ENCODE data around the gene BCKDHB.
A peak's percentile ranks its signal among the peaks of the same experiment; 100 is the strongest.
"Not testable (repeated sequence)": the region's sequence is repeated elsewhere in the genome, so short reads cannot be mapped to it uniquely, and the experiment has no call there.

Gene BCKDHB

GRCh38 chr6:80196906-80197305 is 90.4 kb downstream of the BCKDHB start:
- in situ Hi-C loops (cut with MboI; ENCODE audit: low pct_unique_long_range_greater_than_20kb, low sequenced_read_pairs) = no loop called here

GRCh38 chr6:80197474-80197873 is 91.0 kb downstream of the BCKDHB start:
- DNase-seq = no peak
- in situ Hi-C loops (cut with MboI; ENCODE audit: low pct_unique_long_range_greater_than_20kb, low sequenced_read_pairs) = no loop called here

More at GRCh38 chr6:80196906-80197305, 90.4 kb downstream of the BCKDHB start:
- no peak for DNase-seq

DNA sequence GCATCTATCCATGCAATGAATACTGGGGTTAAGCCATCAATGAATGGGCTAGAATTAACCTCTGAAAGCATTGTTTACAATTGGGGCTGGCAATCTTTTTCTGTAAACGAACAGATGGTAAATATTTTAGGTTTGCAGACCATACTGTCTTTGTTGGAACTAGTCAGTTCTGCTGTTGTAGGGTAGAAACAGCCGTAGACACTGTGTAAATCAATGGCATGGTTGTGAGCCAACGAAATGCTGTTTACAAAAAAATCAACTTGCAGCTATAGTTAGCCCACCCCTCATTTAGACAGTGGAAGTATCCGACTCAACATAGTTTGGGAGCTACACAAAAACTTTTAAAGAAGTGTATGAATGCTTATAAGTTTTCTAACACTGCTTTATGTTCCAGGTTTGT is 91.5 kb downstream of the BCKDHB start:
- in situ Hi-C loops (cut with MboI; ENCODE audit: low pct_unique_long_range_greater_than_20kb, low sequenced_read_pairs) = no loop called here
- no peak for DNase-seq

DNA sequence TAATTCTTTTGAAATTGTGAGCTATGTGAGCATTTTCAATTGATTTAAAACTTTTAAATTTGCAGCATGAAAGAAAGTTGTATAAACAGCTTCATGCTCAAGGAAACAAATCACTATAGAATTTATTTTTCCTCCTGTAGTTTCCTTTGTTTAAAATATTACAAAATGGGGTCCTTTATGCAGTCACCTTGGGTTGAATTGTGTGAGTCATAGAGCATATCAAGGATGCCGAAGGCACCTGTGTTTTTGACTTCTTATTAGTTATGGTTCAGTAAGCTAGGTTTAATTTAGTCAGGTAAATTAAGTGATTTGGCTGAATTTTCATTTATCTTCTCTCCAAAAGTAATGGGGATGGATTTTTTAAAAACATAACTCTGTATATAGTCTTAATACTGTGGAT is 96.8 kb downstream of the BCKDHB start:
- in situ Hi-C loops (cut with MboI; ENCODE audit: low pct_unique_long_range_greater_than_20kb, low sequenced_read_pairs) = no loop called here
- DNase-seq = no peak

DNA sequence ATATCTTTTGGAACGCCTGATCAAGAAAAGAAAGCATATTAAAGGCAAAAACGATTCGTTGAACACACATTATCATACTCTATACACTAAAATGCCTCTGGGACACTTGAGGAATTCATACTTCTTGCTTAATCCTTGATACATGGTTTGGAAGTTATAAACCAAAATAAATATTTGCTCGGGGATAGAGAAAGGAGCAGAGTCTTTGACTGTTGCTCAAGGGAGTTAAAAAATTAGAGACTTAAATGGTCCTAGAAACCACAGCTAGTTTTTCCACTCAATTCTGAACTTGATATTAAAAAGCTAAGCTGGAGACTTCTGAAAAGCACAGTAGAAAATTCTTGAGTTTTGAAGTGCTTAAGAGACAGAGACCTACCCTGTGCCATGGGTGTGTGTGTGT is 98.9 kb downstream of the BCKDHB start:
- in situ Hi-C loops (cut with MboI; ENCODE audit: low pct_unique_long_range_greater_than_20kb, low sequenced_read_pairs) = no loop called here
- DNase-seq = no peak

DNA sequence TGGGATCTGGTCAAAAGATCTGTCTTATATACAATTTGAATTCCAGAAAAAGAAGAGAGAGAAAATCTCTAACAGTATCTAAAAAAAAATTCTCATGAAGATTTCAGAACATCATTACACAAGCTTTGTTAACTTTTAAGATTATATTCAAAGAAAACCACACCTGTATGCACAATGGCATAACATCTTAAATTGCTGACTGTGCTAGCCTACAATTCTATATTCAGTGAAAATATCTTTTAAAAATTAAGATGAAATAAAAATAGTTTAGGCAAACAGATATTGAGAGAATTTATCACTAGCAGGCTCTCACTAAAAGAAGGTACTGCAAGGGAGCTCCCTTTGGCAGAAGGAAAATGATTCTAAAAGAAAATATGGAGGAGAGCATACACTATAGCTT is 100.3 kb downstream of the BCKDHB start:
- in situ Hi-C loops (cut with MboI; ENCODE audit: low pct_unique_long_range_greater_than_20kb, low sequenced_read_pairs) = no loop called here
- no peak for DNase-seq

- no peak for DNase-seq
- in situ Hi-C loops (cut with MboI; ENCODE audit: low pct_unique_long_range_greater_than_20kb, low sequenced_read_pairs) = no loop called here
Observed at GRCh38 chr6:80209430-80209829, 103.0 kb downstream of the BCKDHB start.

DNA sequence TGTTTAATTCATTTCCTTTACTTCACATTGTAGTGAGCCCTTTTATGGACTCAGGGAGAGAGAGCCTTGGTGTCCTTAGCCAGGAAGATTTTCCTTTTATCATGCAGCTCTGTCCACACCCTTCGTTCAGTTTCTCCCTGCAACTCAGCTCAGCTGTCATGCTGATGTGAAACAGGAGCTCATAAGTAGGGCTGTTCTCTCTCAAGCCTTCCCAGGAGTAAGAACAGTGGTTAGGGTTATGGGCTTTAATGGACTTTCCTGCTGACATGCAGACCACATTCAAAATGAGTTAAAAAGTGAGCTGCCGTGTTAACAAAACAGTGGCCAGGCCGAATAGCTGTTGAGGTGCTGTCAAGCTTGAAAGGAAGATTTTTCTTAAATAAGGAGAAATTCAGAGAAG is 104.1 kb downstream of the BCKDHB start:
- in situ Hi-C loops (cut with MboI; ENCODE audit: low pct_unique_long_range_greater_than_20kb, low sequenced_read_pairs) = no loop called here
- no peak for DNase-seq

DNA sequence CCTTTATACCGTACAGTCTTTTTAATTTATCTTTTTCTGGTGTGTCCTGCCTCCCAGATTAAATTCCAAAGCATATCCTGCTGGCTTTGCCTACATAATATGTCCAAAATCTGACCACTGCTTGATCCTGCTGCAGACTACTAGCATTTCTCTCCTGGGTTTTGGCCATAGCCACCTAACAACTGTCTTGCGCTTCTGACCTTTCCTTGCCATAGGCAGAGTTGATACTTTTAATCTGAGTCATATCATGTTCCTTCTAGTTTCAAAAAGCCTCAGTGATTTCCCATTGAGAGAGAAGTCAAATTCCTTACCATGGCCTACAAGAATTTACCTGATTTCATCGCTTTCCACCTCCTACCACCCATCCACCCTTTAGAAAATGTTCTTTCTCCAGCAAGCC is 104.8 kb downstream of the BCKDHB start:
- DNase-seq = no peak
- in situ Hi-C loops (cut with MboI; ENCODE audit: low pct_unique_long_range_greater_than_20kb, low sequenced_read_pairs) = no loop called here

GRCh38 chr6:80211890-80212289 is 105.4 kb downstream of the BCKDHB start:
- peak; percentile 63 for DNase-seq
- in situ Hi-C loops (cut with MboI; ENCODE audit: low pct_unique_long_range_greater_than_20kb, low sequenced_read_pairs) = not testable (repeated sequence)

- DNase-seq = peak; percentile 43
- in situ Hi-C loops (cut with MboI; ENCODE audit: low pct_unique_long_range_greater_than_20kb, low sequenced_read_pairs) = no loop called here
Observed at GRCh38 chr6:80214436-80215022, 108.1 kb downstream of the BCKDHB start.

DNA sequence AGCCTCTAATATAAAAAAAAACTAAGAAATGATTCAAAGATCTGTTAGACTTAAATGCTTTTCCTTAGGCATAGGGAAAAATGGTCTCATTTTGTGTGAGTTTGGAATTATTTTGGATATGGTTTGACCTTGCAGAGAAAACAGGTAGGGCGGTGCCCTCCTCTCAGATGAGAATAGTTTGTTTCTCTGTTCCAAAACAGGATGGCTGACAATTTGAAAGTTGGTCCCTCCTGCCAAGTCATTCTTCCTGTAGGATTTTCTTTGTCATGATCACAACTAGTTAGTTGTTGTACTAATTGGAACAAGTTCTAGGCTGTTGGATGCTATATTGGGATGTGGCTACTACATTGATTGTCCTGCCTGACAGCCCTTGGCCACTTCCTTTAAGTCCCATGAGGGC is 108.6 kb downstream of the BCKDHB start:
- DNase-seq = no peak
- in situ Hi-C loops (cut with MboI; ENCODE audit: low pct_unique_long_range_greater_than_20kb, low sequenced_read_pairs) = no loop called here

- in situ Hi-C loops (cut with MboI; ENCODE audit: low pct_unique_long_range_greater_than_20kb, low sequenced_read_pairs) = no loop called here
- no peak for DNase-seq
Observed at GRCh38 chr6:80217794-80218193, 111.3 kb downstream of the BCKDHB start.

DNA sequence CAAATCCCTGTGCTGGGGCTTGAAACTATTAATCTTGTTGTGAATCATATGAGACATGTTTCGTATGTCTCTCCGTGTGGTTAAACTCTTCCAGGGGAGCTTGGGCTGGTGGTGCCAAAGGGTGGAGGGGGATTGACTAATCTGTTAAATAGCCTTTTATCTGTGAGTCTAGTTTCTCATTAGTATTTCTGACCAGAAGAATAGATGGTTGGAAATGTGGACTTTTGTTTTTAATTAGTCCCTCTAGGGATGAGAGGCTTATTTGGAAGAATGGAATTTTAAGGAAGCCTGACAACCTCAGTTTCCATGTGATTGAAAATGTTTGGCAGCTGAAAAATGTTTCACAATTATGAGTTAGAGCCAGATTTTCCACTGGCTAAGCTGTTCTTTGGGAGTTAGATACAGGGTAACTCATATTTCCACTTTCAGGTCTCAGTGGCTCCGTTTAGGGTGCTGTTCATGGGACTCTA is 117.3 kb downstream of the BCKDHB start:
- in situ Hi-C loops (cut with MboI; ENCODE audit: low pct_unique_long_range_greater_than_20kb, low sequenced_read_pairs) = no loop called here
- DNase-seq = no peak

- in situ Hi-C loops (cut with MboI; ENCODE audit: low pct_unique_long_range_greater_than_20kb, low sequenced_read_pairs) = no loop called here
Observed at GRCh38 chr6:80226151-80226550, 119.7 kb downstream of the BCKDHB start.

GRCh38 chr6:80226699-80227098 is 120.2 kb downstream of the BCKDHB start:
- in situ Hi-C loops (cut with MboI; ENCODE audit: low pct_unique_long_range_greater_than_20kb, low sequenced_read_pairs) = no loop called here

More at GRCh38 chr6:80226151-80226550, 119.7 kb downstream of the BCKDHB start:
- no peak for DNase-seq

GRCh38 chr6:80227545-80228105 is 121.2 kb downstream of the BCKDHB start:
- no peak for DNase-seq
- in situ Hi-C loops (cut with MboI; ENCODE audit: low pct_unique_long_range_greater_than_20kb, low sequenced_read_pairs) = no loop called here

More at GRCh38 chr6:80226699-80227098, 120.2 kb downstream of the BCKDHB start:
- no peak for DNase-seq

DNA sequence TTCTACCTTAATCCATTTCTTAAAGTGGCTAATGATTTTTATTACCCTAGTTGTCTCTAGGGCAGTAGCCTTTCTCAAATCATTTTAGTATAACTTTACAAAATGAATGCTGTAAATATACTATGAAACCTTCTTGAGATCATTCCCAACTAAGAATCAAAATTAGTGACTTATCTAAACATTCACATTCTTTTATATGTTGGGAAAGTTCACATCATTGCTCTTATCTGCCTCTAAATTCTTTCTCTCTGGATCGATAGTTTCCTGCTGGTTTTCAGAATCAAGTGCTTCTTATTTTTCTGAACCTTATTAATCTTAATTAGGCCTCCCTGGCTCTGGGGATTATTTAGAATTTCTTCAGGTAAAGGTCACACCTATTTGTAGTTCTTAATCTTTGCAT is 126.8 kb downstream of the BCKDHB start:
- in situ Hi-C loops (cut with MboI; ENCODE audit: low pct_unique_long_range_greater_than_20kb, low sequenced_read_pairs) = no loop called here
- DNase-seq = no peak

DNA sequence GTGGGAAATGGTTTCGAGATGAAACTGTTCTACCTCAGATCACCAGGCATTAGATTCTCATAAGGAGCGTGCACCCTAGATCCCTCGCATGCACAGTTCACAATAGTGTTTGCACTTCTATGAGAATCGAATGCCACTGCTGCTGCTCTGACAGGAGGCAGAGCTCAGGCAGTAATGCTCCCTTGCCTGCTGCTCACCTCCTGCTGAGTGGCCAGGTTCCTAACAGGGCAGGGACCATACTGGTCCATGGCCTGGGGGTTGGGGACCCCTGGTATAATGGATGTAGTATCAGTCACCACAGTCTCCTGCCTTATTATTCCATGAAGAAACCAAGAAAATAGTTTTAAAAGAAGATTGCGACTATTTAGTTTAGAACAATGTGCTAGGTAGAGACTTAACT is 127.5 kb downstream of the BCKDHB start:
- in situ Hi-C loops (cut with MboI; ENCODE audit: low pct_unique_long_range_greater_than_20kb, low sequenced_read_pairs) = no loop called here
- no peak for DNase-seq

- DNase-seq = no peak
- in situ Hi-C loops (cut with MboI; ENCODE audit: low pct_unique_long_range_greater_than_20kb, low sequenced_read_pairs) = no loop called here
Observed at GRCh38 chr6:80234401-80234800, 127.9 kb downstream of the BCKDHB start.

DNA sequence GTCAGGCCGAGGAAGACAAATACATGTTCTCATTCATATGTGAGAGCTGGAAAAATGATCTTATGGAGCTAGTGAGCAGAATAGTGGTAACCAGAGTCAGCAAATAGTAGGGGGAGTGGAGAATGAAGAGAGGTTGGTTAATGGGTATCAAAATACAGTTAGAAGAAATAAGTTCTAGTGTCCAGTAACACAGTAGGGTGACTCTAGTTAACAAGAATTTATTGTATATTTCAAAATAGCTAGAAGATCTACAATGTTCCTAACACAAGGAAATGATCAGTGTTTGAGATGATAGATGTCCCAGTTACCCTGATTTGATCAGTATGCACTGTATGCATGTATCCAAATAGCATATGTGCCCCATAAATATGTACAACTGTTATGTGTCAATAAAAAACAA is 128.4 kb downstream of the BCKDHB start:
- no peak for DNase-seq
- in situ Hi-C loops (cut with MboI; ENCODE audit: low pct_unique_long_range_greater_than_20kb, low sequenced_read_pairs) = no loop called here
